Measurements from ENCODE around the gene AFM.

AFM gene

GRCh38 chr4:73479323-73479722 lies 2.2 kb upstream of the AFM start:
- POLR2A ChIA-PET: no interaction called here
- TF ChIP-seq PRDM2 (tag by site-specific recombination; IDR thresholded peaks at IDR 0.05; ENCODE audit: borderline replicate concordance) (no peak), ZNF423 (tag by site-specific recombination; IDR thresholded peaks at IDR 0.05) (no peak), ZNF521 (tag by site-specific recombination; IDR thresholded peaks at IDR 0.05) (no peak), ZSCAN5A (tag by site-specific recombination; IDR thresholded peaks at IDR 0.05) (no peak), SETDB1 (IDR thresholded peaks at IDR 0.05; ENCODE audit: insufficient read length, low read length) (no peak), ZNF830 (tag by site-specific recombination; IDR thresholded peaks at IDR 0.05; ENCODE audit: low read depth) (no peak), FEZF1 (tag by site-specific recombination; IDR thresholded peaks at IDR 0.05) (no peak), AEBP2 (tag by site-specific recombination; IDR thresholded peaks at IDR 0.05; ENCODE audit: borderline replicate concordance) (no peak), ZNF121 (tag by site-specific recombination; IDR thresholded peaks at IDR 0.05) (no peak), ZFP3 (tag by site-specific recombination; IDR thresholded peaks at IDR 0.05; ENCODE audit: low read depth) (no peak), HOXD13 (CRISPR knock-in tag; IDR thresholded peaks at IDR 0.05; ENCODE audit: borderline replicate concordance) (no peak), ZNF747 (tag by site-specific recombination; IDR thresholded peaks at IDR 0.05) (no peak), ZNF391 (tag by site-specific recombination; IDR thresholded peaks at IDR 0.05; ENCODE audit: borderline replicate concordance, low read depth) (no peak), KLF1 (tag by site-specific recombination; IDR thresholded peaks at IDR 0.05) (no peak), ZNF280C (tag by site-specific recombination; IDR thresholded peaks at IDR 0.05) (no peak), ZNF311 (tag by site-specific recombination; IDR thresholded peaks at IDR 0.05; ENCODE audit: borderline replicate concordance) (no peak), ZNF561 (tag by site-specific recombination; IDR thresholded peaks at IDR 0.05; ENCODE audit: borderline replicate concordance) (no peak), ZNF580 (tag by site-specific recombination; IDR thresholded peaks at IDR 0.05) (no peak), ZNF211 (tag by site-specific recombination; IDR thresholded peaks at IDR 0.05; ENCODE audit: low read depth) (no peak)
- Histone ChIP-seq H3K27ac (ENCODE audit: extremely low read depth, low read depth, low read length) (no peak overlapping the region), H3K4me1 (ENCODE audit: control insufficient read depth, insufficient read depth, low read length) (no peaks in the 10 kb centered on the region), H3K4me3 (ENCODE audit: low read depth, low read length) (no peak overlapping the region), H3K9me3 (ENCODE audit: control insufficient read depth, insufficient read depth, low read depth, low read length) (no peaks in the 10 kb centered on the region), H3K36me3 (ENCODE audit: control insufficient read depth in 2 of 2, insufficient read depth in 1 of 2, low read length in 2 of 2) (no peaks in the 10 kb centered on the region)
- CTCF ChIA-PET: interaction anchor here (0.6 kb wide), 2 partner anchors 33 to 942 kb away, joined by 3 to 4 read pairs; no protein-coding TSS in a partner anchor

All from HEK293 (cell line).